ENCODE data around the gene FBXO45.

DNA sequence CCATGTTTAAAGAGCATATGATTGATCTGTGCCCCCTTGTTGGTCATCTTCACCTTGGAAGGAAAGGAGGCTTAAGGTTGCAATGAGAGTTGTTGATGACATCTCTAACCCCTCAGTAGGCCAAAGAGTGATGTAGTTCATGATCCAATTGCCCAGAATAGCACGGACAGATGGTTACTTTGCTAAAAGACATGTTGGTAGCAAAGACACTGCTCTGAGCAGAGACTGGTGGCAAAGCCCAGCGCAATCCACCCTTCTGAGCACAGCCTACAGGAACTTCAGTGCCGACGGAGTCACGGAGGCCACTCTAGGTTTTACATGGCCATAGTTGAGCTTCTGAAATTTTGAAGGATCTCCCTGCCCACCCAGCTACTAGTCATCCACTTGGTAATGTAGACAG is 21.8 kb downstream of the FBXO45 start:
- TF ChIP-seq EZH2 (IDR thresholded peaks at IDR 0.05; ENCODE audit: insufficient read depth, low read length), result no peak
- TF ChIP-seq, protein P1, sequence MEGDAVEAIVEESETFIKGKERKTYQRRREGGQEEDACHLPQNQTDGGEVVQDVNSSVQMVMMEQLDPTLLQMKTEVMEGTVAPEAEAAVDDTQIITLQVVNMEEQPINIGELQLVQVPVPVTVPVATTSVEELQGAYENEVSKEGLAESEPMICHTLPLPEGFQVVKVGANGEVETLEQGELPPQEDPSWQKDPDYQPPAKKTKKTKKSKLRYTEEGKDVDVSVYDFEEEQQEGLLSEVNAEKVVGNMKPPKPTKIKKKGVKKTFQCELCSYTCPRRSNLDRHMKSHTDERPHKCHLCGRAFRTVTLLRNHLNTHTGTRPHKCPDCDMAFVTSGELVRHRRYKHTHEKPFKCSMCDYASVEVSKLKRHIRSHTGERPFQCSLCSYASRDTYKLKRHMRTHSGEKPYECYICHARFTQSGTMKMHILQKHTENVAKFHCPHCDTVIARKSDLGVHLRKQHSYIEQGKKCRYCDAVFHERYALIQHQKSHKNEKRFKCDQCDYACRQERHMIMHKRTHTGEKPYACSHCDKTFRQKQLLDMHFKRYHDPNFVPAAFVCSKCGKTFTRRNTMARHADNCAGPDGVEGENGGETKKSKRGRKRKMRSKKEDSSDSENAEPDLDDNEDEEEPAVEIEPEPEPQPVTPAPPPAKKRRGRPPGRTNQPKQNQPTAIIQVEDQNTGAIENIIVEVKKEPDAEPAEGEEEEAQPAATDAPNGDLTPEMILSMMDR (IDR thresholded peaks at IDR 0.05; ENCODE audit: insufficient read depth, low read depth, low read length), result no peak
